ENCODE data around the gene TMEM236. TPM values are rescaled to one million over a fixed set of nuclear protein-coding genes. Genes with fewer than 3 reads are reported as not detected.

TMEM236 gene
- total and polyA plus RNA-seq, 2 of the 4 experiments (the other 2 are of a cell fraction), result not detected

DNA sequence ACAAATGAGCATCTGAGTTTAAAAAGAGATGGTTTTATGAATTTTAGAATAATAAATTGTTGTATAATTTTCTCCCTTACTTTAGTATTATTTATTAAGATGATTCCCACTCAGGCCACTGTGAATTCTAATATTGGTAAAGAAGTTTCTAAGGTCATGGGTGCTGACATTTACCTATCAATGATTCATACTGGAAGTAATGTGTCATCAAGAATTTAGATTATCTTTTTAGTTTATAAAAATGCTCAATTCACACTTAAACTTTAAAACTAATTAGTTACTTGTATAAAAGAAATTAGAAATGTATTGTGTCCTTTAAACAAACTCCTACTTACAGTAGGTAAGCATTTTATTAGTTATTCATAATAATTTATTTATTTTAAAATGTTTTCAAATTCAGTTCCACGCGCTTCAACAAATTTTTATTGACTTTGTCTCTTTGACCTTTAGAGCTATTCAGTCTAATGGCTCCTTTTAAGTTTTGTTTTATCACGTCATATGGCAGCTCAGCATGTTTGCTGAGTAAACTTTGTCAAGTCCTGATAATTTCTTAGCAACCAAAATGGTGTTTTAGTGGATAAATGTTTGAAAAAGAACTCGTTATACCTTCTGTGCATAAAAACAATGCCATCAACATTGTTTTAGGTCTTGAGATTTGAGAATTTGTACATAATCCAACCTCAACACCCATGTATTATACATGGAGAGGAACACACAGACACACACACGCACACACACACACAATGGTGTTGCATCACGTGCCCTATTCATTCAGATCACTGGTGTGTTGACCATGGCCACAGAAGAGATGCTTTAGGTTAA is 42.0 kb downstream of the TMEM236 start:
- Histone ChIP-seq H2BK120ac (ENCODE audit: low read depth, low read length) (no peak overlapping the region), H3K18ac (ENCODE audit: low read depth, low read length) (no peak overlapping the region), H2BK15ac (ENCODE audit: low read depth, low read length) (no peak overlapping the region), H3K9me3 (ENCODE audit: control insufficient read depth, insufficient read depth, low read length) (no peaks in the 10 kb centered on the region), H3K27ac (ENCODE audit: insufficient read depth, low read length) (no peak overlapping the region), H2BK5ac (ENCODE audit: low read depth, low read length, poor library complexity, severe bottlenecking) (no peak overlapping the region), H3K56ac (ENCODE audit: extremely low read depth, insufficient read depth, low read length) (no peak overlapping the region), H2AK9ac (replicated peaks; ENCODE audit: low read depth, low read length, poor library complexity) (no peak overlapping the region), H4K91ac (ENCODE audit: insufficient read depth, low read depth, low read length) (no peak overlapping the region), H3K9ac (ENCODE audit: low read depth, low read length) (no peak overlapping the region), H2AK5ac (ENCODE audit: low read depth, low read length) (no peak overlapping the region), H3K4me3 (ENCODE audit: insufficient read depth, low read depth, low read length) (no peak overlapping the region), H4K8ac (ENCODE audit: low read depth in 2 of 2, low read length in 2 of 2) (no peak overlapping the region), H3K4me2 (ENCODE audit: low read depth, low read length) (no peak overlapping the region), H2BK20ac (ENCODE audit: low read depth, low read length) (no peak overlapping the region), H3K14ac (replicated peaks; ENCODE audit: low read depth, low read length) (no peak overlapping the region), H3K9me1 (ENCODE audit: insufficient read depth, low read length) (0 out of 2 replicates have a peak, but pooled peaks cover under 1% of the 10 kb centered on the region), H2AFZ (replicated peaks; ENCODE audit: low read length, poor library complexity) (no peak overlapping the region), H3K4me1 (ENCODE audit: control insufficient read depth, insufficient read depth, low read length) (no peaks in the 10 kb centered on the region), H4K20me1 (ENCODE audit: insufficient read depth, low read length) (no peaks in the 10 kb centered on the region), H3K4ac (ENCODE audit: low read depth, low read length) (no peak overlapping the region), H3K23ac (ENCODE audit: low read depth, low read length) (no peak overlapping the region), H3K36me3 (ENCODE audit: control insufficient read depth, insufficient read depth, low read length) (no peaks in the 10 kb centered on the region), H3K27me3 (ENCODE audit: control insufficient read depth, insufficient read depth, low read length) (no peaks in the 10 kb centered on the region; the same call in 1 of the 2 replicates), H3K79me1 (ENCODE audit: low read depth in 1 of 2, low read length in 2 of 2) (no peaks in the 10 kb centered on the region), H4K5ac (ENCODE audit: low read depth, low read length) (no peak overlapping the region)
- no peak for ATAC-seq (ENCODE audit: low read depth)
- dilution Hi-C loops (cut with HindIII; ENCODE audit: low sequenced_read_pairs, unreplicated experiment), result no loop called here
- BruUV-seq (replicated peaks), result no TSS peak
- WGBS, 2 experiments (ENCODE audit: extremely low coverage in 2 of 2, insufficient read length in 1 of 2), result 76% methylated on average over 2 of the region's 6 CpGs; no CpG with 5 or more reads in 1 of the 2 experiments
- in situ Hi-C loops (cut with MboI; ENCODE audit: low sequenced_read_pairs), result no loop called here
- CTCF ChIA-PET, result no interaction called here
- no peak for DNase-seq
- POLR2A ChIA-PET (ENCODE audit: unreplicated experiment), result no interaction called here
- intact Hi-C loops (cut with micrococcal nuclease), result no loop called here
- no peak for TF ChIP-seq CEBPB (IDR thresholded peaks at IDR 0.05; ENCODE audit: low read depth, low read length)
- no peak for TF ChIP-seq RFX5 (IDR thresholded peaks at IDR 0.05; ENCODE audit: low read depth, low read length)
- no peak for TF ChIP-seq MAZ (IDR thresholded peaks at IDR 0.05; ENCODE audit: borderline replicate concordance, low read depth, low read length)
- TF ChIP-seq ELK1 (IDR thresholded peaks at IDR 0.05; ENCODE audit: borderline replicate concordance, low read depth, low read length), result no peak
